Measurements from ENCODE around the gene TBC1D8B.

DNA sequence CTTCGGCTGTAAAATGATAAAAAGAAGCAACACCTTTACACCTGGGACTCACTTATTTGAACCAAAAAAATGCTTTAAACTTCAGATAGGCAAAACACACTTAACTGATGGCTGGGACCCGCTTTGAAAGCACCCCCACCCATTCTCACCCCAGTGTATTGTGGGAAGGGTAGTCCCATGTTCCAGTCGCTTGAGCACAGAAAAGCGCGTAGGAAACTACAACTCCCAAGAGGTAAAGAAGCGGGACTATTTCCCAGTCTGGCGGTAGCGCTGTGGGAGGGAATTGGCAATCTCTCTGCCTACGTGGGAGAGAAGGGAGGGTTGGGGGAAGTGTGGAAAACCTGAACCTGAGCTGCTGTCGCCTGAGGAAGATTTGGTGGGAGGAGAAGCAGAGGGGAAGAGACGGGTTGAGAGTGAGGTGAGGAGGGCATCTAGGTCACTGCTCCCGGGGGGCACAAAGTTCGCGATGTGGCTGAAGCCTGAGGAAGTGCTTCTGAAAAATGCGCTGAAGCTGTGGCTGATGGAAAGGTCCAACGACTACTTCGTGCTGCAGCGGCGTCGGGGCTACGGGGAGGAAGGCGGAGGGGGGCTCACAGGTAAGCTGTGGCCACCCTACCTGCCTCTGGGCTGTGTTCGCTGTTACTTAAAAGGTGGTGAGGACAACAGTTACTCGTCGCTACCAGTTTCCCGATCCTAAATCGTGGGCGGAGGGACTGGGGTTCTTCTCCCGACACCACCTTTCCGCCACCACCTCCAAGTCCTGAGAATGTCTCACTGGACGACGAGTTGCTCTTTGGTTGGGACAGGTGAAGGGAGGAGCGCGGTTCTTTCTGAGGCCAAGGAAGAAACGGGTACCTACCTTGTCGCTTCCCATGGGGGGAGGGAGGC, at the start of gene TBC1D8B:
- TF ChIP-seq, protein P1, sequence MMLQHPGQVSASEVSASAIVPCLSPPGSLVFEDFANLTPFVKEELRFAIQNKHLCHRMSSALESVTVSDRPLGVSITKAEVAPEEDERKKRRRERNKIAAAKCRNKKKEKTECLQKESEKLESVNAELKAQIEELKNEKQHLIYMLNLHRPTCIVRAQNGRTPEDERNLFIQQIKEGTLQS (IDR thresholded peaks at IDR 0.05): no peak
- TF ChIP-seq, protein P1 (CRISPR knock-in tag; conservative IDR thresholded peaks at IDR 0.05): no peak
- TF ChIP-seq HCFC1 (IDR thresholded peaks at IDR 0.05; ENCODE audit: low read depth, low read length) (peak; percentile 85), ZNF12 (CRISPR knock-in tag; IDR thresholded peaks at IDR 0.05) (no peak)
- TF ChIP-seq, protein P2, sequence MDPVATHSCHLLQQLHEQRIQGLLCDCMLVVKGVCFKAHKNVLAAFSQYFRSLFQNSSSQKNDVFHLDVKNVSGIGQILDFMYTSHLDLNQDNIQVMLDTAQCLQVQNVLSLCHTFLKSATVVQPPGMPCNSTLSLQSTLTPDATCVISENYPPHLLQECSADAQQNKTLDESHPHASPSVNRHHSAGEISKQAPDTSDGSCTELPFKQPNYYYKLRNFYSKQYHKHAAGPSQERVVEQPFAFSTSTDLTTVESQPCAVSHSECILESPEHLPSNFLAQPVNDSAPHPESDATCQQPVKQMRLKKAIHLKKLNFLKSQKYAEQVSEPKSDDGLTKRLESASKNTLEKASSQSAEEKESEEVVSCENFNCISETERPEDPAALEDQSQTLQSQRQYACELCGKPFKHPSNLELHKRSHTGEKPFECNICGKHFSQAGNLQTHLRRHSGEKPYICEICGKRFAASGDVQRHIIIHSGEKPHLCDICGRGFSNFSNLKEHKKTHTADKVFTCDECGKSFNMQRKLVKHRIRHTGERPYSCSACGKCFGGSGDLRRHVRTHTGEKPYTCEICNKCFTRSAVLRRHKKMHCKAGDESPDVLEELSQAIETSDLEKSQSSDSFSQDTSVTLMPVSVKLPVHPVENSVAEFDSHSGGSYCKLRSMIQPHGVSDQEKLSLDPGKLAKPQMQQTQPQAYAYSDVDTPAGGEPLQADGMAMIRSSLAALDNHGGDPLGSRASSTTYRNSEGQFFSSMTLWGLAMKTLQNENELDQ (CRISPR knock-in tag; IDR thresholded peaks at IDR 0.05; ENCODE audit: borderline replicate concordance): no peak
- TF ChIP-seq, protein P3, sequence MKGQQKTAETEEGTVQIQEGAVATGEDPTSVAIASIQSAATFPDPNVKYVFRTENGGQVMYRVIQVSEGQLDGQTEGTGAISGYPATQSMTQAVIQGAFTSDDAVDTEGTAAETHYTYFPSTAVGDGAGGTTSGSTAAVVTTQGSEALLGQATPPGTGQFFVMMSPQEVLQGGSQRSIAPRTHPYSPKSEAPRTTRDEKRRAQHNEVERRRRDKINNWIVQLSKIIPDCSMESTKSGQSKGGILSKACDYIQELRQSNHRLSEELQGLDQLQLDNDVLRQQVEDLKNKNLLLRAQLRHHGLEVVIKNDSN (CRISPR knock-in tag; IDR thresholded peaks at IDR 0.05): no peak
- TF ChIP-seq, protein P4, sequence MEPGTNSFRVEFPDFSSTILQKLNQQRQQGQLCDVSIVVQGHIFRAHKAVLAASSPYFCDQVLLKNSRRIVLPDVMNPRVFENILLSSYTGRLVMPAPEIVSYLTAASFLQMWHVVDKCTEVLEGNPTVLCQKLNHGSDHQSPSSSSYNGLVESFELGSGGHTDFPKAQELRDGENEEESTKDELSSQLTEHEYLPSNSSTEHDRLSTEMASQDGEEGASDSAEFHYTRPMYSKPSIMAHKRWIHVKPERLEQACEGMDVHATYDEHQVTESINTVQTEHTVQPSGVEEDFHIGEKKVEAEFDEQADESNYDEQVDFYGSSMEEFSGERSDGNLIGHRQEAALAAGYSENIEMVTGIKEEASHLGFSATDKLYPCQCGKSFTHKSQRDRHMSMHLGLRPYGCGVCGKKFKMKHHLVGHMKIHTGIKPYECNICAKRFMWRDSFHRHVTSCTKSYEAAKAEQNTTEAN (CRISPR knock-in tag; IDR thresholded peaks at IDR 0.05): no peak
